Chondrocyte (in vitro differentiated cells): Measurements from ENCODE around the gene TEX13A. TPM values are rescaled to one million over a fixed set of nuclear protein-coding genes. Genes with fewer than 3 reads are reported as not detected.

Source experiments
- DNase-seq: peaks from one replicate; pipeline ENCODE4 v3.0.0; 2021; ENCODE audit warnings: mixed read lengths, low spot score
- H3K27ac Mint-ChIP-seq: one replicate; pipeline ENCODE4 v1.8.0; 2021; ENCODE audit warnings: mild to moderate bottlenecking, moderate library complexity, mixed read lengths; ENCODE audit not compliant: unreplicated experiment
- H3K27me3 Mint-ChIP-seq: 2 replicates; pipeline ENCODE4 v1.8.0; 2021; ENCODE audit warnings: low read depth, mixed read lengths
- H3K36me3 Mint-ChIP-seq: 2 replicates; pipeline ENCODE4 v1.8.0; 2021; ENCODE audit warnings: low read depth, mixed read lengths
- H3K4me1 Mint-ChIP-seq: 2 replicates; pipeline ENCODE4 v1.8.0; 2021; ENCODE audit warnings: low read depth, mild to moderate bottlenecking, mixed read lengths
- H3K4me3 Mint-ChIP-seq: one replicate; pipeline ENCODE4 v1.8.0; 2021; ENCODE audit warnings: mild to moderate bottlenecking, moderate library complexity, mixed read lengths; ENCODE audit not compliant: unreplicated experiment
- H3K9me3 Mint-ChIP-seq: 2 replicates; pipeline ENCODE4 v1.8.0; 2021; ENCODE audit warnings: low read depth, mixed read lengths
- total RNA-seq: library from RNA; stranded (reverse); gene quantifications from 3 replicates; pipeline ENCODE4 v1.2.1, GENCODE V29; 2021
- TF ChIP-seq, protein P1 (sequence below): fragments of 200-600 bp; sonication (generic); IDR thresholded peaks from 2 replicates; pipeline ENCODE4 v1.5.0; 2021; ENCODE audit warnings: antibody characterized with exemption, mild to moderate bottlenecking, moderate library complexity

Gene TEX13A
- total RNA-seq, 1 donor from 2014 or later, result not detected

DNA sequence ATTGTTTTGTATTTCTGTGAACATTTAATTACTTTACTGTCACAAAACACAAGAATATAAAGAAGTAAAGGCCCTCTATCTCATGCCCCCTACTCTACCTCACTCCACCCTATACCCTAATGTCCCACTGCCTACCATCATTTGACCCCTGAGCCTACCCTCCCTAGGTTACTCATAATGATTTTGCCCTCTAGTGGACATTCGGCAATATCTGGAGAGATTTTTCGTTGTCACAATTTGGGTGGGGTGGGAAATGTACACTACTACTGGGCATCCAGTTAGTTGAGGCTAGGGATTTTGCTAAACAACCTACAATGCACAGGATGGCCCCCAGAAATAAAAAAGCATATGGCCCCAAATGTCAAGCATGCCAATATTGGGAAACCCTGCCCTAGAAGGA lies 10.2 kb downstream of the TEX13A start:
- TF ChIP-seq, protein P1, sequence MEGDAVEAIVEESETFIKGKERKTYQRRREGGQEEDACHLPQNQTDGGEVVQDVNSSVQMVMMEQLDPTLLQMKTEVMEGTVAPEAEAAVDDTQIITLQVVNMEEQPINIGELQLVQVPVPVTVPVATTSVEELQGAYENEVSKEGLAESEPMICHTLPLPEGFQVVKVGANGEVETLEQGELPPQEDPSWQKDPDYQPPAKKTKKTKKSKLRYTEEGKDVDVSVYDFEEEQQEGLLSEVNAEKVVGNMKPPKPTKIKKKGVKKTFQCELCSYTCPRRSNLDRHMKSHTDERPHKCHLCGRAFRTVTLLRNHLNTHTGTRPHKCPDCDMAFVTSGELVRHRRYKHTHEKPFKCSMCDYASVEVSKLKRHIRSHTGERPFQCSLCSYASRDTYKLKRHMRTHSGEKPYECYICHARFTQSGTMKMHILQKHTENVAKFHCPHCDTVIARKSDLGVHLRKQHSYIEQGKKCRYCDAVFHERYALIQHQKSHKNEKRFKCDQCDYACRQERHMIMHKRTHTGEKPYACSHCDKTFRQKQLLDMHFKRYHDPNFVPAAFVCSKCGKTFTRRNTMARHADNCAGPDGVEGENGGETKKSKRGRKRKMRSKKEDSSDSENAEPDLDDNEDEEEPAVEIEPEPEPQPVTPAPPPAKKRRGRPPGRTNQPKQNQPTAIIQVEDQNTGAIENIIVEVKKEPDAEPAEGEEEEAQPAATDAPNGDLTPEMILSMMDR, result peak; percentile 34
- Mint-ChIP-seq H3K36me3 (no peaks in the 10 kb centered on the region), H3K4me1 (no peaks in the 10 kb centered on the region), H3K4me3 (no peak overlapping the region), H3K27me3 (peaks cover 2% of the 10 kb centered on the region), H3K27ac (no peak overlapping the region), H3K9me3 (peaks cover 13% of the 10 kb centered on the region)
- no peak for DNase-seq

DNA sequence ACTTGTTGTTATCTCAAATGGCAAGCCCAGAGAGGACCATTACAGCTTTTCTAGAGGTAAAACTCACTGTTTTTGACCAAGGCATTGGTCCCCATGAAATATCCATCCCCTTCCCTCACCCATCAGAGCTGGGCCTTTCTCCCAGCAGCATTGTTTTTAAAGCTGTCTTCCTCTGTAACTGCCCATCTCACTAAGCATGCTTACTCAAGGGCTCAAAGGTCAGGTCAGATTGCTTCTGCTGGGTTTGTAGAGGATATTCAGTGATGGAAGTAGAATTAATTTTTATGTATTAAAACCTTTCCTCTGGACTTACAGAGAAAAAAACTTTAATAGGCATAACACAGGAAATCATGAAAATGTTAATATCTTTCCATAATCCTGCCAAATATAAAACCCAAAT lies 11.1 kb downstream of the TEX13A start:
- Mint-ChIP-seq H3K27ac (no peak overlapping the region), H3K27me3 (peaks cover 2% of the 10 kb centered on the region), H3K36me3 (no peaks in the 10 kb centered on the region), H3K4me1 (no peaks in the 10 kb centered on the region), H3K9me3 (peaks cover 7% of the 10 kb centered on the region), H3K4me3 (no peak overlapping the region)
- TF ChIP-seq, protein P1, result no peak
- DNase-seq, result no peak

DNA sequence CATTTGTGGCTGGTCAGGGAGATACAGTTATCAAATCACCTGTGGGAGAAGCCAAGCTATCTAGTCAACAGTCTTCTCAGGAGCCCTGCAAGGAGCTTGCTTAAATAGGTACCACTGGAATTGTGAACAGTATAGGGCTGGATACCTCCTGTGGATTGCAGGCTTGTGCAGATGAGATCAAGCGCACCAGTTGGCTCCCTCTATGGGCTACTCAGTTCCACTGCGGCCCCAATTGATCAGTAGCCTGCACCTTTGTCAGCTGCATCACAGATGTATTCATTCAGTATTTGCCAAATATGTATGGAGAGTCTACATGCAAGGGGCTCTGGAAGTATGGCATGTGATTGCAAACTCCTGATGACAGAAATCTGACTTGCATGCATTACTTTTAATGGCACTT lies 28.6 kb downstream of the TEX13A start:
- Mint-ChIP-seq H3K27me3 (peaks cover 3% of the 10 kb centered on the region), H3K4me1 (no peaks in the 10 kb centered on the region), H3K9me3 (peaks cover 2% of the 10 kb centered on the region), H3K36me3 (no peaks in the 10 kb centered on the region), H3K4me3 (no peak overlapping the region), H3K27ac (no peak overlapping the region)
- TF ChIP-seq, protein P1, result peak; percentile 74
- DNase-seq, result no peak

DNA sequence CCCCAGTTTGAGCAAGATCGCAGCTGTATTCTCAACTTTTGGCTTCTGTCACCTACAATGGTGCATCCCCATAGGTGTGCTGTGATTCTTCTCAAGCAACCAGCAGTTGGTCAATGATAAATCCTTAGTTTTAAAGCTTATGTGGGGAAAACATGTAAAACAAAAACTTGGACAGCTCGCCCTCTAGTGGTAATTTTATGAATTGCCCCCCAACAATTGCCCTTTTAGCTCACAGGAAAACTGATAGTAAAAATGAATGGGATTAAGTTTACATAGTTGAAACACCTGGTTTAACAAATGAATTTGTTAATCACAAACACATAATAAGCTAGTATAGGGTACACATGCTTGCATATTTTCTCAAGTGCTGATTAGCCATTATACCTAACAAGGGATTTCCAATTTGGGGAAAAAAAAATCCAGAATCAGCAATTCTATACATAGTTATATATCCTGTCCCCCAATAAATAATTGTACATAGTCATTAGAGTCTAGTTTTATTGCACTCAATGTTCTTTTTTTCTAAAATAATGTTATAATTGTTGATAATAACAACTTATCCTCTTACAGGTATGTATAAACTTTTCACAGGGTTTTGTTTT lies 30.1 kb downstream of the TEX13A start:
- Mint-ChIP-seq H3K36me3 (no peaks in the 10 kb centered on the region), H3K9me3 (no peaks in the 10 kb centered on the region), H3K4me1 (no peaks in the 10 kb centered on the region), H3K27me3 (peaks cover 3% of the 10 kb centered on the region), H3K4me3 (no peak overlapping the region), H3K27ac (no peak overlapping the region)
- no peak for DNase-seq
- TF ChIP-seq, protein P1, result peak; percentile 87

DNA sequence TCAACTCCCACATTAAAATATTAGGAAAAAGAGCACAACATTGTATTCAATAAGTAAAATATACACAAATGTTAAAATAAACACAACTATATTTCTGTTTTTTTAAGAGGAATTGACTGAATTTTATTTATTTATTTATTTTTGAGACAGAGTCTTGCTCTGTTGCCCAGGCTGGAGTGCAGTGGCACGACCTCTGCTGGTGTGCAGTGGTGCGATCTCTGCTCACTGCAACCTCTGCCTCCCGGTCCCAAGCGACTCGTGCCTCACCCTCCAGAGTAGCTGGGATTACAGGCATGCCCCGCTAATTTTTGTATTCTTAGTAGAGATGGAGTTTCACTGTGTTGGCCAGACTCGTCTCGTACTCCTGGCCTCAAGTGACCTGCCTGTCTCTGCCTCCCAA lies 31.4 kb downstream of the TEX13A start:
- TF ChIP-seq, protein P1, result no peak
- Mint-ChIP-seq H3K36me3 (no peaks in the 10 kb centered on the region), H3K4me3 (no peak overlapping the region), H3K9me3 (no peaks in the 10 kb centered on the region), H3K4me1 (no peaks in the 10 kb centered on the region), H3K27ac (no peak overlapping the region), H3K27me3 (peaks cover 3% of the 10 kb centered on the region)
- no peak for DNase-seq
